ENCODE data around the gene PRUNE2.

PRUNE2 gene

DNA sequence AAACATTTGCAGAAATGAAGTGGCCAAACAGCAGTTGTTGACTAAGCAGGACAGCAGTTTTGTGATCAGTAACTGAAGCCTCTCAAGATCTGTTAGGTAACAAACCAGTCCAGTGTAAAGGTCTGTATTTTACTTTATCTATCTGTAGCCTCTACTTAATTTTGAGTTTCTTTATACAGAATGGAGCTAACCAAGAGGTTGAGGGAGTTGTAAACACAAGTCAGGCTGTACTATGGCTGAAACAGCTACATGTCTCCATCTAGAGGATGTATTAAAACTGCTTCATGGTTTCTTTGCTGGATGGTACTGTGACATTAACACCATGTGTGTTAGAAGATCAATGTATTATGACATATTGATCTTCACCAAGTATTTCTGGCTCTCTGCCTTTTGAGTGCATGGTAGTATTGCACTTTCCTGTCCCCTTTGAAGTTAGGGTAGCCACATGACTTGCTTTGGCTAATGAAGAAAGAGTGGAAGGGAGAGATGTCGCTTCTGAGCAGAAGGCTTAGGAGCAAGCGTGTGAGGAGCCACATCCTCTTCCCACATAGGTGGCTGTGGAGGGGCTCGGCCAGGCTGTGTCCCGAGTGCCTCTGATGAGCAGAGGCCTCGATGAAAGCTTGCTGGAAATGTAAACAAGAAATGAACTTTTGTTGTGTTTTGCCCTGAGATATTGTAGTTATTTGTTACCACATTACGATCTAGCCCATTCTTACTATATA, 247.2 kb downstream of the PRUNE2 start:
- peak; percentile 70 for DNase-seq (ENCODE audit: low spot score)

DNA sequence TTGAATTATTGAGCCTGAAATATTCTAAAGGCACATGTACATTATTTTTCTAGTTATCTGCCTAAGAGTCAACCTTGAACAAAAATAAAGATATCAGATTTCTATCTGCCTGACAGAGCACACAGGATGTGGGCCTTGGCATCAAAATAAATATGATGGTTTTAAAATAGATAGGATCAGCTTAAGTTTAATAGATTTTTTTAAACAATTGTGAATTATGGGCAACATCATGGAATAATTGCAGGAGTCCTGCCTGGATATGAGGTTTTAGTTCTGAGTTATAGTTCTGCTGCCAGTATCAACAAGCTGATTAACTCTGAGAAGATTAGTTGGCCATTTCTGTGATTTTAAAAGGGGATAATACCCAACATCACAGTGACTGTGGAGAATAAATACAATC, 248.6 kb downstream of the PRUNE2 start:
- no peak for DNase-seq (ENCODE audit: low spot score)

DNA sequence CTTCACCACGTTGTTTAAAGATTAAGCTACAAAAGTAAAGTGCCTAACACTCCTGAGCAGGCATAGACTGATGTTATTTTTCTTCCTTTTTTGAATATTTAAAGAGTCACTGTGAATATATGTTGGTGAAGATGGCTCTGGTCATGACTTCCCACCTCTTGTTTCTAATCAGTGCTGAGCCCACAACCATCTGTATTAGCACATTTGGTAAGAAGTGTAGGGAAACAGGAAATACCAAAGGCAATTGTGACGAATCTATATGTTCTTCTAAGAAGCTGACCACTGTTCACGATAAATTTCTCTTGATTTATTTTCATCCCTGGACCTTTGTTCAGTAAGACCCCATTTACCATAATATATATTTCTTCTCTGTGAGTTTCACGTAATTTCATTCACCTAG, 249.9 kb downstream of the PRUNE2 start:
- no peak for DNase-seq (ENCODE audit: low spot score)

DNA sequence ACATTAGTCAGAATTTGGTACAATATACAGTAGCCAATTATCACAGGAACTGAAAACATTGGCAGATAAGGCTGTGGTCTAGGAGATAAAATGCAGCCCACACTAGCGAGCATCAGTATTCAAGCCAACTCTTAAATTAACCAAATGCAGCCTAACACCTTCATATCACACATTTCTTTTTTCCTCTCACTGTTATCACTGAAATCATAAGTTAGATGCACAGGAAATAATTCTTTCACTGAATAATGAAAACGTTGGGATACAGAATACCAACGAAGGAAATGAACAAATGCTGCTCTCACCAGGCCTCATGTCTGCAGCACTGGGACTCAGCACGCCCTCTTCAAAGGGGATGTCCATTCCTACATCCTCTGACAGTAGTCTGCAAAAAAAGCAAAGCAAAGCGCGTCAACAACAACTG, 250.8 kb downstream of the PRUNE2 start:
- DNase-seq (ENCODE audit: low spot score) = no peak

DNA sequence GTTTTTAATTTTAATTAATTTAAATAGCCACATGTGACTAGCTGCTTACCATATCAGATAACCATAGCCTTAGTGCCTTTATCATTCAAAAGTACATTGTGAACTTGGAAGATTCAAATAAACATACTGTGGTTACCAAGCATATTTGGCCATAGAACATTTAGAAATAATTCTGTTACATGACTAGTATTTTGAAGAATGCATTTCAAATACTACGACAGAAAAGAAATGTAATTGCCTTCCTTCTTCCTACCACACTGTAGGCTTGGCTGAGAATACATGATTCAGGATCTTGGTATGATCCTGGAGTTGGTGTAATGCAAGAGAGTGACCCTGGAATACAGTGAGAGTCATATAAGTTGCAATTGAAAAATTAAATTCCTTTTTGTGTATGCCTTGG, 251.3 kb downstream of the PRUNE2 start:
- no peak for DNase-seq (ENCODE audit: low spot score)

DNA sequence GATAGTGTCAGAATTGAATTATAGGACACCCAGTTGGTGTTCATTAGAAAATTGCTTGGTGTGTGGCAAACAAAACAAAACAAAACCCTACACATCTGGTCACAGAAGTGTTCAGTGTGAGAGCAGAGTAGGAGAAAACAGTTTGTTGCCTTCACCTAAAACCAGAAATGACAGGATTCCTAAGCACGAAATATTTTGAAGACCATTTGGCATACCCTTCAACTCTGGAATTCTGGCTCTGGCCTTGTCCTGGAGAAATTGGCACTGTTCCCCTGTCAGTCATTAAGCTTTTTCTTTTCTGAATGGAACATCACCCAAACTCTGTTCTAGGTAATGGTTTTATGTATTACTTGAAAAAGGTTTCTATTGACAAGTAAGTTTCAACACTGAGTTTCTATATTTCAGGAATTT, 251.9 kb downstream of the PRUNE2 start:
- DNase-seq (ENCODE audit: low spot score) = no peak

DNA sequence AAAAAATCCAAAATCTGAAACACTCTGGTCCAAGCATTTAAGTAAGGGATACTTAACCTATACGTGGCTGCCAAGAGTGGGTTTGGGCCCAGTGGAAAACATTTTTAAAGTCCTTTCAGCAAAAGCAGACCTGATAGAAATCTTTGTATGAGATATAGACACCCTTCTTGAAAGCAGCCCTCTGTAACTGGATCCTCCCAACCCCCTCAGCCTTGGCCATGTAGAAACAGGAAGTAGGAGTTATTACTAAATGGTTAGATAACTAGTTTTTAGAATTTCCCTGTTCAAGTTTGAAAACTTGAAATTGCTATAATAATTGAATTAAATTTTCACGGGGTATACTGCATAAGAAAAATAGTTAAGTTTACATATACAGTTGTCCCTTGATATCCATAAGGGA, 253.0 kb downstream of the PRUNE2 start:
- DNase-seq (ENCODE audit: low spot score) = no peak

DNA sequence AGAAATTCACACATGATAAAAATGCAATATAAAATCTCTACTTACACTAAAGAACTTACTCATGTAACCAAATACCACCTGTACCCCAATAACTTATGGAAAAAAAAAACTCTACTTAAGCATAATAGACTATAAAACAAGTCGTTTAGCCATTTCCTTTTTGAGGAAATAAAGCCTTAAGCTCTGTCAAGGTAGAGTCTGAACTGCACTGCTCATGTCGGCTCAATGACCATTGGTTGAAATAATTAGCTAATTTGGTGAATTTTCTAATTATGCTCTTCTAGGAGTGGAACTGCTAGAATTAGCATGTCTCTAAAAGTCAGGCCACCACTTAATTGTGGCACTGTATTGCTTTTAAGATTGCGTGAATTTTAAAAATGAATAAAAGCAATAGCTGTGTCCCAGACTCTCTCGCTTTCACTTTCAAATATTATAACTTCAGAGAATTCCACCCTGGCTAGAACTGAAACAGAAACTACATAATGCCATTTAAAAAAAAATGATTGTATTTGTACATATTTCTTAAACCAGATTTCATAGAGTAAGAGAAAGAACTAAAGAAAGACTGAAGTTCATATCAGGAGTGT, 254.7 kb downstream of the PRUNE2 start:
- no peak for DNase-seq (ENCODE audit: low spot score)

DNA sequence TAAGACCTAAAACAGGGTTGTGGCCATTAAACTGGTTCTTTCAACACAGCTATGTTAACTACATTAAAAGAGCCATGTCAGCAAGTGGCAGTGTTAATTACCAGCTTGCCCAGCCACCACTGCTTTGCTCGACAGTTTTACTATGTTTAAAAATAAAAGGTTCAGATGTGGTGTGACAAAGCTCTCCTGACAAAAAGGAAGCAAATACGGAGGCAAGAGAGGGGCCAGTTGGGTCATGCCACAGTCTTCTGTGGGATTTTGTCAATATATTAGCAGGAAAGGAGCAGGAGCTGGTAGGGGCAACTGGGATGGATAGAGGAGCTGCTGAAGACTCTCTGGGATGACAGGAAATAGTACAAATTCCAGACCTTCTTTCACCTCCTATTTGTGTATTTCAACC, 255.2 kb downstream of the PRUNE2 start:
- DNase-seq (ENCODE audit: low spot score) = no peak

DNA sequence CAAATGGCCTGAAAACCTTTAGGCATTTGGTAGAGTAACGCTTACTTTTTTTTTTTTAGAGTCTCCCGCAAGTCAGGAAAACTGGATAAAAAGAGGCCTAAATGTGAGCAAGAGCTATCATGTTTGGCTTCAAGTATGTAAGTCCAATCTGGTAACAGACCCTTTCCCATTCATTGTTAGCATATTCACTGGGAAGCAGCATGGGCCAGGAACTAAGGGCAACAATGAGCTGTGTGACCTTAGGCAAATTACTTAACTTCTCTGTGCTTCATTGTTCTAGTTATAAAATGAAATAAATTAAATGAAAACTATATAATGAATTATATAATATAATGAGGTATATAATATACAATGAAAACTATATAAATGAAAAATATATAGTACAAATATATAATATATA, 256.0 kb downstream of the PRUNE2 start:
- DNase-seq (ENCODE audit: low spot score) = no peak

DNA sequence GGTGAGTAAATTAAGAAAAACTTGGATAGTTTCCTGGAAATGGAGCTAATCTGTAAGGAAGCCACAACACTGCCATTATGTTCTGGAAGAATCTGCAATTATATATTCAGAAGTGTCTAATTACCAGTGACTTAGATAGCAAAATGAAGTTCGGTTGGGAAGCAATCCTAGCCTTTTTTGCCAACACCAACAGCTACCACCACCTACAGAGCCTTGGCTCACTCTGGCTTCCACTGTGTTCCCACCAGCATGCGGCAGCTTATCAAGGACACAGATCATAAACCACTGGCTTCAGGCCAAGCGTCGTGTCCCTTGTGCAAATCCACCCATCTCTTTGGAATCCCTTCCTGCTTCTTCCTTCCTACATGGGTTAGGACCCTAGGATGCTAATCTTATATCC, 259.7 kb downstream of the PRUNE2 start:
- no peak for DNase-seq (ENCODE audit: low spot score)

DNA sequence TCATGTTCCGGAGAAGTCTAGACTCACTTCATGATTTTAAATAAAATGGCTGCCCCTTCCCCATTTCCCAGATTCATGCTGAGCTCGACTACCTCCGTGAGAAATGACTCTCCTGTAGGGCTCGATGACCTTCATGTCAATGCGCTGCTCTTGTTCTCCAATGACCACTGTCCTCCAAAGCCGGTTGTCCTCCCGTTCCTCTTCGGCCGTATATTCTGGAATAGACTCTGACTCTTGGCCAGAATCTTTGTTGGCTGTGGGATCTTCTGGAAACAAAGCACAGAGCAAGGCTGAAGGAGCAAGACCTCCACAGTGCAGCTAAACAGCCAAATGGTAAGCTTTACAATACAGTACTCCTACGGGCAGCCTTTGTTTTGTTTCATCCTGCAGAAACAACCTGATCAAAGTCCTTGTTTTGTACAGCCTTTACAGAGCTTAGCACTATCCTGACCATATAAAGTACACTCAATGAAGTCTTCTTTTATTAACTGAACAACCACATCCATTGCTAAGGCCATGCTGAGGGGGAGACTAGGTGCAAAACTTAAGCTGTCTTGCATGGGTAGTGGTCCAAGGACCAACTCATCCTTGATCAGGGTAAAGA, 261.2 kb downstream of the PRUNE2 start:
- DNase-seq (ENCODE audit: low spot score) = no peak

DNA sequence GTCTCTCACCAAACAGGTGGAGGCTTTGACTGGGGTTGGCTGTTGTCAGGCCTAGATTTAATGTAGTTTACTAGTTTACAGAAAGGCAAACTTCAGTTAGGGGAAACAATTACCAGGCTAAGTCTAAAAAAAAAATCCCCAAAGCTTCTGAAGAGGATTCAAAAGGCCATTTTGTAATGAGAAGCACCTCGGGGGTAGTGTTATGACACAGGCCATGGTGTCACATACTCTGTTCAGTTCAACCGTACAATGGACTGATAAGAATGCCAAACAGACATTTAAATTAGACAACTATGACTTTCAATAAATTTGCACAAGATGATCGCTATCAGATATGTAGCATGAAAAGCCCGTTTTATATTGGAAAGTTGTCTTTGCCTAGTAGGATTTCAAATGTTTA, 261.7 kb downstream of the PRUNE2 start:
- no peak for DNase-seq (ENCODE audit: low spot score)

DNA sequence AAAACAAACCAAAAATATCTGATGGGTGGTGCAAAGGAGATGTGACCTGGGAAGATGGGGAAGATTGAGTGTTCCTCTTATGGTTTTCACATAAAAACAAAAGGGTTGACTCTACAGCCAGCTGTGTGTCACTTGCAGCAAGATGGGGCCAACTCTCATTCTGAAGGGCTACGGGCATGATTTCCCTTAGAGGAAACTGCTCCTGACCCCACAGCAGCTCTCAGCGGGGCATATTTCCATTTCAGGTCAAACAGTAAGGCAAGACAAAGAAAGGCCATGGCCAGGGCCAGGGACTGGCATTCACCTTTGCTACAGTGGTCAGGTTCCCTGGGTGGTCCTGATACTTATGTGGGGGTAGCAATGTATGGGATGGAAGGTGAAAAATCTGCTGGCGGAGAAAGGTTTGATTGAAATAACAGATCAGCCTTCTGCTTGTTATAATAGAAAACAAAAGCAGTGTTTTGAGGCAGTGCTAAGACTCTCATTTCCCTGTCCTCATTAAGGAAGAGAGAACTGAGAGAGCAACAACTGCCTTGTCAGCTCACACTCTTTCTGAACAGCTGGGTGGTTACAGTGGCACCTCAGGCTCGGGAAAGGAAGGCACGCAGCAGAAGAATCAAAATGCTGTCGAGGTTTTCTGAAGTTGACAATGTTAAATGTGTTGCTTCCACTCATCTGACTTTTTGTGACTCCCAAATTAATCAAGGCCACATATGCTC, 262.4 kb downstream of the PRUNE2 start:
- no peak for DNase-seq (ENCODE audit: low spot score)

DNA sequence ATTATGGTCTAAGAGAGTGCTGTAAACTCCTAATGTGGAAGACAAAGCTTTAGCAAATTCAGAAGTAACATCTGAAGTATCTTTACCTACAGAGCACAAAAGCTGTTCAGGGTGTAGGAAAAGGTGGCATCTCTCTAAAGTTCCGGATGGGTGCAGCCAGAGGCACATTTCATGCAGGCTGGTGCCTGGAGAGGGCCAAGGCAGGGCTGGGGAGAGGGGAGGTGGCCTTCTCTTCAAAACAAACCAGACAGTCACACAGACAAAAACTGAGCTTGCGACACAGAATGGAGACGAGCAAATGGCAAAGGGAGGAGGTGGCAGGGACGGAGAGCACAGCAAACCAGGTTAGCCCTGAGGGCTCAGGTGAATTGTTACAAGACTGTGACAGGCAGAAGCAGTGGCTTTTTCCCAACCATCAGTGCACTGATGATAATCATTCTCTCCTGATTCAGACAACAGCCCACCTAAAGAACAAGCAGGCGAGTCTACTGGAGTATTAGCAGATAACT, 263.2 kb downstream of the PRUNE2 start:
- no peak for DNase-seq (ENCODE audit: low spot score)

DNA sequence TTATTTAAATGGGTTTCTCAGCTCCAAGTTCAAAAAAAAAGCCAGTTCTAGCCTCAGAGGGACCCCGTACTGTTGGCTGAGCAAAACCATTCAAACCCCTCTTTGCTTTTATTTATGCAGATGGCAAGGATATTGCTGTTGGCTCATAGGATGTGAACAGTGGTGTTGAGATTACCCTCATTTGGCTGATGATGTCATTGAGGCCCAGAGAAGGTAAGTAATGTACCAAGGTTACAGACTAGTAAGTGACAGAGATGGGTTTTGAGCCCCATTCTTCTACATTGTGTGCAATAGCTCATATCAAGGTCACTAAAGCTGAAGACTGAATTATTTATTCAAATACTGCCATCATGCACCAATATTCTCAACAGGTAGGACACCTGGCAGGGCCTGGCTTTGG, 263.8 kb downstream of the PRUNE2 start:
- no peak for DNase-seq (ENCODE audit: low spot score)

DNA sequence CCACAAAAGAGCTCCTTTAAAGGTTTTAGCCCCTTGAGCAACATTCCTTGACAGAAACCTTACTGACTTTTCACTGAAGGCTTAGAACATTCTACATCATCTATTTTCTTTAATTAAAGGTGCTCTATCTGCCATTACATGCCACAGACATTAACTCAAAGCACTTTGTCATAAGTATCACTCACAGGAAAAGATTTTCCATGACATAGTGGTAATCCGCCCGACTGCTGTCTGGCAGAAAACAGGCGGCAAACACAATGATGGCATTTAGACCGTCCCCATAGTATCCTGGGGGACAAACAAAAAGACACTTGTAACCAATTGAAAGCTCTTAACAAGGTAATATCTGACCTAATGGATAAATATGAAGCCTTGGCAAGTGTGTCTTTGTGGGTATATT, 267.9 kb downstream of the PRUNE2 start:
- no peak for DNase-seq (ENCODE audit: low spot score)

DNA sequence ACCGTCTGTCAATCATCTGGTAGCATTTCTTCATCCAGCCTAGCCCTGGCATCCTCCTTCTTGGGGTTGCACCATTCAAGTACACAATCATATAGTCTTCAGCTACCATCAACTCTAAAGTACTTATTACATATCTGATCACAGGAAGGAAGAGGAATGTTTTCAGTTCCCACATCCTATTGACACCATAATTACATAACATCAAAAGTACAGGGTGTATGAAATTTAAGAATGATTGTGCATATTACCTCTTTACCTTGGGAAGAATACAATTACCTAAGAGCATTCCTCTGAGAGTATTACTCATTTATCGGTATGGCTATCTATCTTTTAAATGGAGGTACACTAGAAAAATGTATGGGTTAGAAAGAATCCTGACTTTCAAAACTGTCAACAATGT, 268.5 kb downstream of the PRUNE2 start:
- DNase-seq (ENCODE audit: low spot score) = no peak

DNA sequence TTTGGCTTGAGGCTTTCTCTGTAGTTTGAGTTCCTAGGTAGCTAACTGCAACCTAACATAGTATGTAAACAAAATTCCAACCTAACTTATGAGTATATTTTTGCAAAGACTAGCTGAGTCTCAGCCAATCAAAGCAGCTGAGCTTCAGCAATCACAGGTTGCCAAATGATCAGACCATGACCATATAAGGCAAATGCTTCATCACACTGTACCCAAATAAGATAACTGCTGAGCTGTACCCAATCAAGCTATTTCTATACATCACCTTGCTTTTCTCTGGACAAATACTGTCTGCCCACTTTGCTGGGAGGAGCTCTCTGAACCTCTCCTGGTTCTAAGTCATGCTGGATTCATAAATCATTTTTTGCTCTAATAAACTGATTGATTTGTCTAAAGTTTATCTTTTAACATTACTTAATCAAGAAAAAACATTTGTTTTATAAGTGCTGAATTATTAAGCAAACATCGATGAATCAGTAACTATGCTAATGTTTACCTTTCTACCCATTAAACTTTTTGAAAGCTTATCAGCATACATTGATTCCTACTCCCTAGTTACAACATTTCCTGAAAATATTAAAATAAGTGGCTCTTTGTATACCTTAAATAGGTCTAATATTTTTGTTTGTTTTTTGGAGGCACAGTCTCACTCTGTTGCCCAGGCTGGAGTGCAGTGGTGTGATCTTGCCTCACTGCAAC, 271.4 kb downstream of the PRUNE2 start:
- peak; percentile 21 for DNase-seq (ENCODE audit: low spot score)

DNA sequence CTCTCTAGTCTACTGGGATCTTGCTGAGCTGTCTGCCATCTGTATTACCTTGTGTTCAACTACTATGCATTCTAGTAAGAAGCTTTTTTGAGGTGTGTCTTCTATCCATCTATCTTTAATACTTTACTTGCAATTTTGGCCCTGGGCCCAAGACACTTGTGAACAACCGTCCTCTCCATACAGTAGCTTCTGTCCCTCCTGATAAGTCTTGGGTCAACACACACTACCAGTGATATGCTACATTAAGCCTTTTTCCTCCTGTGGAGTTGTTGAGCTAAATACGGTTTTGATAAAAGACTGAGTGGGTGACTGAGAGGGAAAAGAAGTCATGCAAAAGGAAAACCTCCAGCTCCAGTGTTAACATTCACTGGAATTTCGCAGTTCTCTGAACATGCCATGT, 275.0 kb downstream of the PRUNE2 start:
- no peak for DNase-seq (ENCODE audit: low spot score)

DNA sequence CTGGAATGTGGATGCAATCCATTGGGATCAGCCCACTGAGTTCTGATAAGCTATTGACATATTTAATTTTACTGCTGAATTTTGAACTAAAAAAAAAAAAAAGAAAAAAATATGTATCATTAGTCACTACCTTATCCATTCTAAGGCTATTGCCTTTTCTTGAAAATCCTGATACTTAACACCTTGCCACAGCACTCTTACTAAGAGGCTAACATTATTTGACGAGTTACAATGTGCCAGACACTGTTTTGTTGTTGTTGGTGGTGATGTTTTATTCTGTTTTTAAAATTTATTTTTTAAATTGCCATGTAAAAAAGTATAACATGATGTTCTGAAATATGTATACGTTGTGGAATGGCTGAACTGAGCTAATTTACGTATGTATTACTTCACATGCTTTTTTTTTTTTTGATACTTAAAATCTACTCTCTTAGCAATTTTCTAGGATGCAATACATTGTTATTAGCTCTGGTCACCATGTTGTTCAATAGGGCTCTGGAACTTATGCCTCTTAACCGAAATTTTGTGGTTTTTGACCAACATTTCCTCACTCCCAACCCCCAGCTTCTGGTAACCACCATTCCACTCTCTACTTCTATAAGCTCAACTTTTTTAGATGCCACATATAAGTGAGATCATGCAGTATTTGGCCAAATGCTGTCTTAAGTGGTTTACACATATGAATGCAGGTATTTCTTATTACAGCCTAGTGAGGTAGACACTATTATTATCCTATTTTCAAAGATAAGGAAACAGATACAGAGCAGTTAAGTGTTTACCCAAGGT, 276.5 kb downstream of the PRUNE2 start:
- DNase-seq (ENCODE audit: low spot score) = no peak

Measured in SW480 (cell line).